H1 (cell line): ENCODE data around the gene MYRIP.

Experiments
- BACH1 ChIP-seq: IDR thresholded peaks from 2 replicates; pipeline ENCODE4 v1.6.1; 2012; ENCODE audit warnings: low read length, improper control_type of control experiment
- EP300 ChIP-seq, 2 experiments: IDR thresholded peaks; 1 replicate in 1 of 2; 2 replicates in 1 of 2; pipeline ENCODE4 v1.6.1; 2011 to 2012; ENCODE audit warnings: low read depth in 2 of 2, low read length in 2 of 2, mild to moderate bottlenecking in 2 of 2, borderline replicate concordance in 1 of 2, inconsistent platforms in 1 of 2, moderate library complexity in 1 of 2
- JUN ChIP-seq: IDR thresholded peaks from 2 replicates; pipeline ENCODE4 v1.6.1; 2011; ENCODE audit warnings: low read depth, mild to moderate bottlenecking, improper control_type of control experiment, low read length
- KDM5A ChIP-seq: fragments of 200-600 bp; IDR thresholded peaks from 2 replicates; pipeline ENCODE4 v1.7.1; 2012; ENCODE audit warnings: mild to moderate bottlenecking, low read length, inconsistent platforms, mixed read lengths
- NANOG ChIP-seq: IDR thresholded peaks from 2 replicates; pipeline ENCODE4 v1.6.1; 2011; ENCODE audit warnings: low read length, low read depth, mild to moderate bottlenecking, inconsistent platforms; ENCODE audit not compliant: insufficient read depth, poor library complexity, severe bottlenecking
- POLR2A ChIP-seq, 2 experiments: IDR thresholded peaks; 1 replicate in 1 of 2; 2 replicates in 1 of 2; pipeline ENCODE4 v1.6.1; 2011; ENCODE audit warnings: low read depth in 2 of 2, low read length in 2 of 2, mild to moderate bottlenecking in 2 of 2; ENCODE audit errors: control extremely low read depth in 1 of 2
- POLR2AphosphoS5 ChIP-seq: IDR thresholded peaks from 2 replicates; pipeline ENCODE4 v1.6.1; 2011; ENCODE audit warnings: low read depth, low read length
- RAD21 ChIP-seq, 2 experiments: IDR thresholded peaks in 1 of 2; conservative IDR thresholded peaks in 1 of 2; 2 replicates each; pipeline ENCODE4 v1.6.1; 2011; ENCODE audit warnings: low read depth in 2 of 2, low read length in 2 of 2, improper control_type of control experiment in 1 of 2, inconsistent platforms in 1 of 2, mild to moderate bottlenecking in 1 of 2, moderate library complexity in 1 of 2
- RFX5 ChIP-seq: IDR thresholded peaks from 2 replicates; pipeline ENCODE4 v1.6.1; 2011; ENCODE audit warnings: low read depth, low read length, improper control_type of control experiment, borderline replicate concordance
- TBP ChIP-seq: IDR thresholded peaks from 2 replicates; pipeline ENCODE4 v1.6.1; 2011; ENCODE audit warnings: low read depth, low read length, improper control_type of control experiment
- YY1 ChIP-seq: IDR thresholded peaks from 2 replicates; pipeline ENCODE4 v1.6.1; 2011; ENCODE audit warnings: low read depth, mild to moderate bottlenecking, low read length
- TF ChIP-seq, protein P1 (sequence below): IDR thresholded peaks from 2 replicates; pipeline ENCODE4 v1.6.1; 2012; ENCODE audit warnings: inconsistent platforms
- TF ChIP-seq, protein P2 (sequence below), 3 experiments: IDR thresholded peaks; 1 replicate in 2 of 3; 2 replicates in 1 of 3; pipeline versions ENCODE4 v1.5.1 to v1.6.1; 2011; ENCODE audit warnings: low read length in 3 of 3, mild to moderate bottlenecking in 3 of 3, inconsistent platforms in 2 of 3, low read depth in 1 of 3, moderate library complexity in 1 of 3; ENCODE audit not compliant: insufficient read depth in 1 of 3; ENCODE audit errors: control extremely low read depth in 1 of 3
- TF ChIP-seq, protein P3 (sequence below): IDR thresholded peaks from 2 replicates; pipeline ENCODE4 v1.6.1; 2011; ENCODE audit warnings: low read depth, mild to moderate bottlenecking, low read length; ENCODE audit not compliant: insufficient read depth

DNA sequence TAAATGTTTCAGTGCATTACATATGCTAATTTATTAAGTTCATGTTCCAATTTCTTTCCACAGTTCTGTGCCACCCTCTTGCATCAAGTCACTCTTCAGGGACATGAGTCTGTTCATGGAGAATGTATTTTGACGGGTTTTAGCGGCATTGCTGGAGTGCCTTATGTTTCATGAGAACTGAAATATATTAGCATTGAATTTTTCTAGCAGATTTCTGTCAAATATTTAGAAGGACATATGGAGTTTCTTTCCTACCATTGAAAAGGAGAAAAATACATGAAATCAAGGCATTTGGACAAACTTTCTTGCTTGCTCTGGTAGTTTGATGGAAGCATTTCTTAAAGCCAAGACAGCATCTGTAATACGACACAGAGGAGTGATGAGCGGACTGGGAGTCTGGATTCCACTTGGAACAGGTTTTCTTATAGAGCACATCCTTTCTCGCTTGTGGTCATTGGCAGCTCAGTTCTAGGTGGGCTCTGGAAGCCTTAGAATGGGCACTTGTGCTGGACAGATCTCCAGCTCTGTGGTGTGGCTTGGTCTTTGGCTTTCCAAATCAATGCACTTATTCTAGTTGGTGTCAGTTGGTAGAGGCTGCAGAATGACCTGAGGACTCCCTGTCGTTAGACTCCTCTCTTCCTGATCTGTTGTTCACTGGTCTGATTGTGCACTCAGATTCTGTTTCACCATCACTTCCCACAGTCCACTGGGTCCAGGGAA is 415.5 kb downstream of the MYRIP start:
- TF ChIP-seq POLR2A (IDR thresholded peaks at IDR 0.05; ENCODE audit: control extremely low read depth in 1 of 2, low read depth in 2 of 2, low read length in 2 of 2) (no peak), POLR2AphosphoS5 (no peak), TBP (no peak), NANOG (no peak), EP300 (IDR thresholded peaks at IDR 0.05; ENCODE audit: borderline replicate concordance in 1 of 2, low read depth in 2 of 2, low read length in 2 of 2) (no peak), JUN (no peak), RFX5 (no peak), RAD21 (IDR thresholded peaks at IDR 0.05 in 1 of 2, conservative IDR thresholded peaks at IDR 0.05 in 1 of 2; ENCODE audit: low read depth in 2 of 2, low read length in 2 of 2) (no peak), YY1 (no peak), BACH1 (no peak), KDM5A (no peak)
- TF ChIP-seq, protein P1, sequence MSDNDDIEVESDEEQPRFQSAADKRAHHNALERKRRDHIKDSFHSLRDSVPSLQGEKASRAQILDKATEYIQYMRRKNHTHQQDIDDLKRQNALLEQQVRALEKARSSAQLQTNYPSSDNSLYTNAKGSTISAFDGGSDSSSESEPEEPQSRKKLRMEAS: no peak
- TF ChIP-seq, protein P2, sequence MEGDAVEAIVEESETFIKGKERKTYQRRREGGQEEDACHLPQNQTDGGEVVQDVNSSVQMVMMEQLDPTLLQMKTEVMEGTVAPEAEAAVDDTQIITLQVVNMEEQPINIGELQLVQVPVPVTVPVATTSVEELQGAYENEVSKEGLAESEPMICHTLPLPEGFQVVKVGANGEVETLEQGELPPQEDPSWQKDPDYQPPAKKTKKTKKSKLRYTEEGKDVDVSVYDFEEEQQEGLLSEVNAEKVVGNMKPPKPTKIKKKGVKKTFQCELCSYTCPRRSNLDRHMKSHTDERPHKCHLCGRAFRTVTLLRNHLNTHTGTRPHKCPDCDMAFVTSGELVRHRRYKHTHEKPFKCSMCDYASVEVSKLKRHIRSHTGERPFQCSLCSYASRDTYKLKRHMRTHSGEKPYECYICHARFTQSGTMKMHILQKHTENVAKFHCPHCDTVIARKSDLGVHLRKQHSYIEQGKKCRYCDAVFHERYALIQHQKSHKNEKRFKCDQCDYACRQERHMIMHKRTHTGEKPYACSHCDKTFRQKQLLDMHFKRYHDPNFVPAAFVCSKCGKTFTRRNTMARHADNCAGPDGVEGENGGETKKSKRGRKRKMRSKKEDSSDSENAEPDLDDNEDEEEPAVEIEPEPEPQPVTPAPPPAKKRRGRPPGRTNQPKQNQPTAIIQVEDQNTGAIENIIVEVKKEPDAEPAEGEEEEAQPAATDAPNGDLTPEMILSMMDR (IDR thresholded peaks at IDR 0.05; ENCODE audit: control extremely low read depth in 1 of 3, insufficient read depth in 1 of 3, low read depth in 1 of 3, low read length in 3 of 3): no peak
- TF ChIP-seq, protein P3, sequence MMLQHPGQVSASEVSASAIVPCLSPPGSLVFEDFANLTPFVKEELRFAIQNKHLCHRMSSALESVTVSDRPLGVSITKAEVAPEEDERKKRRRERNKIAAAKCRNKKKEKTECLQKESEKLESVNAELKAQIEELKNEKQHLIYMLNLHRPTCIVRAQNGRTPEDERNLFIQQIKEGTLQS: no peak
